GM23338 (cell line): Measurements from ENCODE around the gene ATP2A3. TPM values are rescaled to one million over a fixed set of nuclear protein-coding genes. Genes with fewer than 3 reads are reported as not detected.

Experiments used
- ATAC-seq: fragments of 200-7000 bp; cut with Tn5 transposase; 3 replicates; pipeline ENCODE4 v1.9.1; 2020
- DNase-seq: peaks from one replicate; pipeline ENCODE4 v3.0.0-alpha.2; 2015; ENCODE audit warnings: low spot score
- H2AFZ ChIP-seq: fragments of 200-600 bp; sonication (generic); 2 replicates; pipeline ENCODE4 v1.8.0; 2016; ENCODE audit warnings: antibody characterized with exemption, mild to moderate bottlenecking, moderate library complexity
- H3F3A ChIP-seq: fragments of 200-600 bp; sonication (generic); replicated peaks from 2 replicates; pipeline ENCODE4 v1.8.0; 2017; ENCODE audit warnings: antibody characterized with exemption, mixed run types, low read depth
- H3K27ac ChIP-seq: fragments of 200-600 bp; sonication (generic); 2 replicates; pipeline ENCODE4 v1.6.1; 2016; ENCODE audit warnings: low read depth
- H3K27me3 ChIP-seq: fragments of 200-600 bp; sonication (generic); 2 replicates; pipeline ENCODE4 v1.8.0; 2016; ENCODE audit warnings: mild to moderate bottlenecking, mixed run types, moderate library complexity; ENCODE audit not compliant: insufficient read depth
- H3K36me3 ChIP-seq: fragments of 200-600 bp; sonication (generic); 2 replicates; pipeline ENCODE4 v1.8.0; 2016; ENCODE audit warnings: mild to moderate bottlenecking; ENCODE audit not compliant: insufficient read depth
- H3K4me1 ChIP-seq: fragments of 200-600 bp; sonication (generic); 2 replicates; pipeline ENCODE4 v1.8.0; 2016; ENCODE audit warnings: mild to moderate bottlenecking, moderate library complexity; ENCODE audit not compliant: insufficient read depth
- H3K4me2 ChIP-seq: fragments of 200-600 bp; sonication (generic); 2 replicates; pipeline ENCODE4 v1.7.1; 2017; ENCODE audit warnings: mixed run types
- H3K4me3 ChIP-seq: fragments of 200-600 bp; sonication (generic); 2 replicates; pipeline ENCODE4 v1.6.1; 2016; ENCODE audit warnings: mixed run types
- H3K79me2 ChIP-seq: fragments of 200-600 bp; sonication (generic); replicated peaks from 2 replicates; pipeline ENCODE4 v1.8.0; 2017; ENCODE audit warnings: mild to moderate bottlenecking; ENCODE audit not compliant: insufficient read depth
- H3K9me2 ChIP-seq: fragments of 200-600 bp; sonication (generic); 2 replicates; pipeline ENCODE4 v1.8.0; 2017; ENCODE audit not compliant: insufficient read depth
- H4K20me1 ChIP-seq: fragments of 200-600 bp; sonication (generic); replicated peaks from 2 replicates; pipeline ENCODE4 v1.8.0; 2017; ENCODE audit warnings: mild to moderate bottlenecking; ENCODE audit not compliant: insufficient read depth
- H3K27ac Mint-ChIP-seq: 2 replicates; pipeline ENCODE4 v1.8.0; 2020; ENCODE audit warnings: inconsistent platforms, mild to moderate bottlenecking, moderate library complexity, mixed read lengths
- H3K27me3 Mint-ChIP-seq: 3 replicates; pipeline ENCODE4 v1.8.0; 2022; ENCODE audit warnings: low read depth, mild to moderate bottlenecking, moderate library complexity, mixed read lengths, inconsistent platforms; ENCODE audit not compliant: insufficient read depth, poor library complexity
- H3K36me3 Mint-ChIP-seq: 3 replicates; pipeline ENCODE4 v1.8.0; 2021; ENCODE audit warnings: low read depth, mild to moderate bottlenecking, inconsistent platforms, moderate library complexity, mixed read lengths
- H3K4me1 Mint-ChIP-seq: 3 replicates; pipeline ENCODE4 v1.8.0; 2020; ENCODE audit warnings: mild to moderate bottlenecking, inconsistent platforms, mixed read lengths
- H3K4me3 Mint-ChIP-seq: 3 replicates; pipeline ENCODE4 v1.8.0; 2021; ENCODE audit warnings: moderate library complexity, mild to moderate bottlenecking, inconsistent platforms, mixed read lengths
- H3K9me3 Mint-ChIP-seq: 3 replicates; pipeline ENCODE4 v1.8.0; 2020; ENCODE audit warnings: moderate library complexity, mild to moderate bottlenecking, inconsistent platforms, mixed read lengths
- CREB1 ChIP-seq: fragments of 250-450 bp; sonication (Bioruptor Pico); IDR thresholded peaks from 2 replicates; pipeline ENCODE4 v1.5.0; 2020; ENCODE audit warnings: low read depth, mild to moderate bottlenecking, moderate library complexity
- CTCF ChIP-seq, 2 experiments: fragments of 200-600 bp in 1 of 2; sonication (generic) in 1 of 2; conservative IDR thresholded peaks; 2 replicates each; pipeline versions ENCODE4 v1.5.1 to v1.6.1; 2016 to 2017; ENCODE audit warnings: antibody characterized with exemption in 2 of 2, low read depth in 2 of 2, mild to moderate bottlenecking in 2 of 2, moderate library complexity in 1 of 2
- ETS1 ChIP-seq: IDR thresholded peaks from 2 replicates; pipeline ENCODE4 v1.6.1; 2016; ENCODE audit warnings: antibody characterized with exemption
- EZH2 ChIP-seq: fragments of 200-600 bp; sonication (generic); IDR thresholded peaks from one replicate; pipeline ENCODE4 v1.8.0; 2017; ENCODE audit warnings: antibody characterized with exemption, mild to moderate bottlenecking, low read depth; ENCODE audit not compliant: unreplicated experiment
- STAT1 ChIP-seq: IDR thresholded peaks from one replicate; pipeline ENCODE4 v1.6.1; 2016; ENCODE audit warnings: antibody characterized with exemption; ENCODE audit not compliant: unreplicated experiment
- ZNF114 ChIP-seq: fragments of 250-450 bp; sonication (Bioruptor Pico); IDR thresholded peaks from 2 replicates; pipeline ENCODE4 v1.5.0; 2020; ENCODE audit warnings: mild to moderate bottlenecking, moderate library complexity
- ZNF331 ChIP-seq: fragments of 250-450 bp; sonication (Bioruptor Pico); IDR thresholded peaks from 2 replicates; pipeline ENCODE4 v1.5.0; 2020; ENCODE audit warnings: low read depth, mild to moderate bottlenecking, moderate library complexity
- ZNF462 ChIP-seq: fragments of 250-450 bp; sonication (Bioruptor Pico); IDR thresholded peaks from 2 replicates; pipeline ENCODE4 v1.5.0; 2020; ENCODE audit warnings: mild to moderate bottlenecking, moderate library complexity
- polyA plus RNA-seq: library from polyadenylated mRNA; unstranded; fragments of >200 nt; fragmentation: Nextera tagmentation; extraction: Ambion mirVana; gene quantifications from 2 replicates; pipeline ENCODE4 v1.2.1, GENCODE V29; 2016
- total RNA-seq: library from RNA; depleted of rRNA; stranded (reverse); fragments of >200 nt; shearing (Covaris generic); gene quantifications from 2 replicates; pipeline ENCODE4 v1.2.3, GENCODE V29; 2014

The ATP2A3 gene
- total and polyA plus RNA-seq, 2 experiments from 2014 or later: 9.6 to 35.2 TPM

GRCh38 chr17:3989041-3989886 is 25.0 kb upstream of the ATP2A3 start (continued):
- TF ChIP-seq ZNF331 (CRISPR knock-in tag) (no peak), ZNF114 (CRISPR knock-in tag) (no peak), CTCF (conservative IDR thresholded peaks at IDR 0.05; ENCODE audit: low read depth in 2 of 2) (no peak), STAT1 (no peak), ETS1 (no peak), CREB1 (no peak)

GRCh38 chr17:3988297-3989040 is 24.2 kb upstream of the ATP2A3 start:
- Histone ChIP-seq H3K27ac (no peak overlapping the region), H4K20me1 (no peaks in the 10 kb centered on the region), H3F3A (no peaks in the 10 kb centered on the region), H3K9me2 (no peaks in the 10 kb centered on the region), H3K4me2 (no peak overlapping the region), H3K36me3 (no peaks in the 10 kb centered on the region), H3K4me1 (peaks cover 6% of the 10 kb centered on the region), H3K79me2 (no peaks in the 10 kb centered on the region), H3K27me3 (no peaks in the 10 kb centered on the region), H2AFZ (no peak overlapping the region), H3K4me3 (no peak overlapping the region)
- peaks cover 13% of the 10 kb centered on the region for H3K27me3 Mint-ChIP-seq
- ATAC-seq: no peak
- DNase-seq: no peak
- TF ChIP-seq ZNF462 (CRISPR knock-in tag) (no peak), EZH2 (no peak)
- no peaks in the 10 kb centered on the region; the same call in 2 of the 3 replicates for H3K36me3 Mint-ChIP-seq
- H3K27ac Mint-ChIP-seq: no peak overlapping the region
- H3K9me3 Mint-ChIP-seq: no peaks in the 10 kb centered on the region
- H3K4me3 Mint-ChIP-seq: no peak overlapping the region
- H3K4me1 Mint-ChIP-seq: peaks cover 16% of the 10 kb centered on the region
